ENCODE data around the gene EFNB2.

The EFNB2 gene

DNA sequence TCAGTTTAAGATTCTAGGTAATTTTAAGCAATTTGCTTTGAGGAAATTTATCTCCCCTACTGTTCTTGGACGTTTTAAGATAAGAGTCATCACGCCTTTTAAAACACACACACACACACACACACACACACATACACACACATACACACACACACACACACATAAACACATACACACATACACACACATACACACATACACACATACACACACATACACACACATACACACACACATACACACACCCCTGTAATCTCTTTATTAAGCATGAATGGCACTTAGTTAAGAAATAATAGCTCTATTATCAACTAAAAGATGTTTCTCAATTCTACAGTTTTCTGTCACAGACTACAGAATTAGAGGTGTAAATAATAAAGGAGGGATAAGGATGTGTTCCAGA is 49.2 kb downstream of the EFNB2 start:
- TF ChIP-seq, protein P1, sequence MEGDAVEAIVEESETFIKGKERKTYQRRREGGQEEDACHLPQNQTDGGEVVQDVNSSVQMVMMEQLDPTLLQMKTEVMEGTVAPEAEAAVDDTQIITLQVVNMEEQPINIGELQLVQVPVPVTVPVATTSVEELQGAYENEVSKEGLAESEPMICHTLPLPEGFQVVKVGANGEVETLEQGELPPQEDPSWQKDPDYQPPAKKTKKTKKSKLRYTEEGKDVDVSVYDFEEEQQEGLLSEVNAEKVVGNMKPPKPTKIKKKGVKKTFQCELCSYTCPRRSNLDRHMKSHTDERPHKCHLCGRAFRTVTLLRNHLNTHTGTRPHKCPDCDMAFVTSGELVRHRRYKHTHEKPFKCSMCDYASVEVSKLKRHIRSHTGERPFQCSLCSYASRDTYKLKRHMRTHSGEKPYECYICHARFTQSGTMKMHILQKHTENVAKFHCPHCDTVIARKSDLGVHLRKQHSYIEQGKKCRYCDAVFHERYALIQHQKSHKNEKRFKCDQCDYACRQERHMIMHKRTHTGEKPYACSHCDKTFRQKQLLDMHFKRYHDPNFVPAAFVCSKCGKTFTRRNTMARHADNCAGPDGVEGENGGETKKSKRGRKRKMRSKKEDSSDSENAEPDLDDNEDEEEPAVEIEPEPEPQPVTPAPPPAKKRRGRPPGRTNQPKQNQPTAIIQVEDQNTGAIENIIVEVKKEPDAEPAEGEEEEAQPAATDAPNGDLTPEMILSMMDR (IDR thresholded peaks at IDR 0.05; ENCODE audit: insufficient read depth, low read depth, low read length, missing control alignments) = no peak
- no peak for DNase-seq (ENCODE audit: low read depth)
- H3K4me3 ChIP-seq (ENCODE audit: low read length) = no peak overlapping the region

DNA sequence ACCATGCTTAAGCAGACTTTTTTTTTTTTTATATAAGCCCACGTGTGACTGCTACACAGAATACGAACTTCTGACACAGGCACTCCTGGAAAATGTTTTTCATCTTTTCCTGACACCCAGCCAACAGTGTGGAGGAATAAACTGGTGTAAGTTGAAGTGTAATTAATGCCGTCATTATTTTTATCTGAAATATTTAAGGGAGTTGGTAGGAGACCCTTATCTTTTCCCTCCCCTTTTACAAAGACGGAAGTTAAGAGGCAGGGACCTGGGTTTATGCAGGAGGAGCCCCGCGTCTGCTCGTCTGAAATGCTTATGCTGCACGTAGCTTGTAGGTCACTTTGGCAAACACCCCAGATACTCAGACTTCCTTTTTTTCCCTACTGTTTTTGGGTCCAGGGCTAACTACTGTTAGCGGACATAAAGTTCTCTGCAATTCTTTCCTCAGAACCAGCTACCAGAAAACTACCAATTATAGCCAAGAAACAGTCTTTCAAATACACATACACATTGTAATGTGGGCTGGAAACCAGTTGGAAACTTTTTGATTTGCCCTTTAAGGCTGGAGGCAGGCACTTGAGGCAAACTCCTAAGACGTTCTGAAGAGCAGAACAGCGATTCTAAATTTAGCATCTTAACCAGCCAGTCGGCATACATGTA is 50.8 kb downstream of the EFNB2 start:
- no peak overlapping the region for H3K4me3 ChIP-seq (ENCODE audit: low read length)
- TF ChIP-seq, protein P1 (IDR thresholded peaks at IDR 0.05; ENCODE audit: insufficient read depth, low read depth, low read length, missing control alignments) = no peak
- no peak for DNase-seq (ENCODE audit: low read depth)

DNA sequence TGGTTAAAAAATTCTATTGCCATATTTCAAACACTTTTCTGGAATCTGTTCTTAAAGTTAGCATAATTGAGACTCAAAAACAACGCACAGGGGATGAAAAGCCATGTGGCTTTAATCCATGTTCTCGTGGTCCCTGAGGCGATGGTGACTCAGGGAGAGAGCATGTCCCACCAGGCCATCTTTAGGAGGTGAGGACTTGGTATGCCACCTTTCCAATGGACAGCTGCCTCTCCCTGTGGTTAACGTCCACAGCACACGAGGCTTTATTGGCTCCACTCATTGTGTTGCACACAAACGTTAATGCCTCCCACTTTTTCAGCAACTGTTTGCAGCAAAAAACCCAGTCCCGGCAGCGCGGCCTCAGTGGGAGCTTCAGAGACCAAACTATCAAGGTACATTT is 51.4 kb downstream of the EFNB2 start:
- DNase-seq (ENCODE audit: low read depth) = no peak
- TF ChIP-seq, protein P1 (IDR thresholded peaks at IDR 0.05; ENCODE audit: insufficient read depth, low read depth, low read length, missing control alignments) = no peak
- H3K4me3 ChIP-seq (ENCODE audit: low read length) = no peak overlapping the region

DNA sequence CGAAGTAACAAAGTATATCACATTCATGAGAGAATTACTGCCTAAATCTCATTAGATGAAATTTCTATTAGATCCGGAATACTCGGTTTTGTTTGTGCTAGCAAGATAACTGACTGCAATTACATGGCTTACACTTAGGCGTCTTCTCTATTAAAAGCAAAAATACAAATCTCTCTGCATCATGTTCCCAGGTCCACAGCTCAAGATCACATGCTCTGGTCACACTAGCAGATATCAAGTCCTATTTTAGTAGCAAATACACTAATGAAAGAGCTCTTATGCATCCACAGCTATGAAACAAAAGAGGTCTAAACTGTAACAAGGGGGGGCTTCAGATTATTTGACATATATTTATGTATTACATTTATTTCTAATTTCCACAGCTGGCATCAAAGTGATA is 53.5 kb downstream of the EFNB2 start:
- no peak for DNase-seq (ENCODE audit: low read depth)
- TF ChIP-seq, protein P1 (IDR thresholded peaks at IDR 0.05; ENCODE audit: insufficient read depth, low read depth, low read length, missing control alignments) = no peak

DNA sequence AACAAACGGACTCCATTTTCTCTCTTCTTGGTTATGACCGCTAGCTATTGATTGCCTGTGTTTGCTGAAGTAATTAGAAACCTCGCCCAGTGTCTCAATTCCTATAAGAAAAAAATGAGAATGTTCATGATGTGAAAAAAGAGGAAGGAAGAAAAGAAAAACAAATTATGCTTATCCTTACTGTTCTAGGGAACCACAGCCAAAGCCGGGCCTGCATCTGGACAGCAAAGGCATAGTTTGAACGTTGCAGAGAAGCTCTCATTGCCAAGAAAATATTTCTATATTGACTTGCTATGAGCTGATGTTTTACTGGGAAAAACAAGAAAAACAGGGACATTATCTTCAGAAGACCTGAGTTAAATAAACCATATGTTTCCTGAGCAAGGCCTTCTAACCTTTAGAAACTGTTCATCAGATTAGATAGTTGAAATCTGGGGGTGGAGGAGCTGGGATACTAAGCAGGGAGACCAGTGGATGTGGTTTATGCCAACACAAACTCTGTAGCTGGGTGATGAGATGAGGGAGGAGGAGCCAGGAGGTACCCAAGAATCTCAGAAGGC is 55.0 kb downstream of the EFNB2 start:
- H3K4me3 ChIP-seq (ENCODE audit: low read length) = no peak overlapping the region
- TF ChIP-seq, protein P1 (IDR thresholded peaks at IDR 0.05; ENCODE audit: insufficient read depth, low read depth, low read length, missing control alignments) = no peak
- DNase-seq (ENCODE audit: low read depth) = no peak

More for the DNA sequence above, 53.5 kb downstream of the EFNB2 start:
- no peak overlapping the region for H3K4me3 ChIP-seq (ENCODE audit: low read length)

DNA sequence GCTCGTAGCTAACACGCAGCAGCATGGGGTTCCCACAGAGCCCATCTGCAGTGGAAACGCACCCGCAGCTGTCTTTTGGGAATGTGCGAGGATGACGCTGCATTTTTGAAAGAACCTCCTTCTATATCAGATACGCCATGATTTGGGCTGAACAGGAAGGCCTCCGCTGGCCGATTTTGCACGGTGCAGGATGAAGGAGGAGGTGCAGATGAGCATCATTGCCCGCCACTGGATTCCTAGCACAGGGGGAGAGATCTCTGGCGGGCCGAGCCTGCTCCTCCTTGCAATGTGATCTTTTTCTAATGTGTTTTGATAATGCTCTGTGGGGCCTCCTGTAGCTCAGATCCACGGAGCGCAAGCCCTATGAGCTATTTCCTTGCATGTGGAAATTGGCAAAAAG is 55.5 kb downstream of the EFNB2 start:
- no peak overlapping the region for H3K4me3 ChIP-seq (ENCODE audit: low read length)
- DNase-seq (ENCODE audit: low read depth) = no peak
- TF ChIP-seq, protein P1 (IDR thresholded peaks at IDR 0.05; ENCODE audit: insufficient read depth, low read depth, low read length, missing control alignments) = no peak

DNA sequence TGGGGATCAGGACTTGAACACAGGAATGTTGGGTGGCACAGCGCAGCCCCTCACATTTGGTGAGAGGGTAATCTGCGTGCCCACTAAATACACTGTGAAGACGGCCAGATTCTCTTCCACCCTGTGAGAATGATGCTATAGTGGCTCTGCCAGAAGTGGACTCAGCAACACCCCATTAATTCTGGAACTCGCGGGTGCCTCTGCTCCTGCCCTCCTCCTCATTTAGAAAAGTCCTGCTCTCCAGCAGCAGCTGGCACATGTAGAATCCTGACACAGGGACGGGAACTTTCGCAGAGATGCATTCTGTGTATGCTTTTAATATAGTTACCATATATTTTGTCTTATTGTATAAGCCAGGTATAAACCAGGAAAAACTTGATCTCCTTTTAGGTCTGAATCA is 57.3 kb downstream of the EFNB2 start:
- TF ChIP-seq, protein P1 (IDR thresholded peaks at IDR 0.05; ENCODE audit: insufficient read depth, low read depth, low read length, missing control alignments) = no peak
- no peak overlapping the region for H3K4me3 ChIP-seq (ENCODE audit: low read length)
- DNase-seq (ENCODE audit: low read depth) = no peak

Data from epithelial cell of esophagus (primary cell).